ENCODE measurements around the gene MEGF11.

The MEGF11 gene

GRCh38 chr15:65908876-65909275, 344.7 kb downstream of the MEGF11 start:
- Histone ChIP-seq H2AFZ (no peak overlapping the region), H3K4me3 (ENCODE audit: low read depth, low read length) (no peak overlapping the region), H3K9me3 (ENCODE audit: control insufficient read depth, low read length) (no peaks in the 10 kb centered on the region), H3K4me2 (ENCODE audit: low read length) (no peak overlapping the region), H3K4me1 (no peaks in the 10 kb centered on the region), H3K27me3 (ENCODE audit: control insufficient read depth, insufficient read depth, low read length) (no peaks in the 10 kb centered on the region), H3K79me2 (no peaks in the 10 kb centered on the region), H3K27ac (no peak overlapping the region), H3K36me3 (ENCODE audit: control insufficient read depth, insufficient read depth, low read length) (no peaks in the 10 kb centered on the region), H3K9ac (no peak overlapping the region)
- TF ChIP-seq CTCF (IDR thresholded peaks at IDR 0.05) = no peak

- Histone ChIP-seq H3K4me1 (no peaks in the 10 kb centered on the region), H3K79me2 (no peaks in the 10 kb centered on the region), H2AFZ (no peak overlapping the region), H3K36me3 (ENCODE audit: control insufficient read depth, insufficient read depth, low read length) (no peaks in the 10 kb centered on the region), H3K9me3 (ENCODE audit: control insufficient read depth, low read length) (no peaks in the 10 kb centered on the region), H3K27me3 (ENCODE audit: control insufficient read depth, insufficient read depth, low read length) (no peaks in the 10 kb centered on the region), H3K4me2 (ENCODE audit: low read length) (no peak overlapping the region), H3K4me3 (ENCODE audit: low read depth, low read length) (no peak overlapping the region), H3K27ac (no peak overlapping the region), H3K9ac (no peak overlapping the region)
- no peak for TF ChIP-seq CTCF (IDR thresholded peaks at IDR 0.05)
Measured at GRCh38 chr15:65907661-65908060, 345.9 kb downstream of the MEGF11 start.

- H3K27me3 ChIP-seq (ENCODE audit: control insufficient read depth, insufficient read depth, low read length) = no peaks in the 10 kb centered on the region
- H3K27ac ChIP-seq = no peak overlapping the region
- no peaks in the 10 kb centered on the region for H3K4me1 ChIP-seq
- H3K9me3 ChIP-seq (ENCODE audit: control insufficient read depth, low read length) = no peaks in the 10 kb centered on the region
- H3K4me3 ChIP-seq (ENCODE audit: low read depth, low read length) = no peak overlapping the region
- TF ChIP-seq CTCF (IDR thresholded peaks at IDR 0.05) = no peak
- no peak overlapping the region for H3K4me2 ChIP-seq (ENCODE audit: low read length)
- no peak overlapping the region for H3K9ac ChIP-seq
- no peaks in the 10 kb centered on the region for H3K36me3 ChIP-seq (ENCODE audit: control insufficient read depth, insufficient read depth, low read length)
- no peak overlapping the region for H2AFZ ChIP-seq
- no peaks in the 10 kb centered on the region for H3K79me2 ChIP-seq
Measured at GRCh38 chr15:65906396-65906795, 347.2 kb downstream of the MEGF11 start.

GRCh38 chr15:65904301-65904700, 349.2 kb downstream of the MEGF11 start:
- H3K36me3 ChIP-seq (ENCODE audit: control insufficient read depth, insufficient read depth, low read length) = no peaks in the 10 kb centered on the region

More at GRCh38 chr15:65904301-65904700, 349.2 kb downstream of the MEGF11 start:
- H3K4me3 ChIP-seq (ENCODE audit: low read depth, low read length) = no peak overlapping the region
- no peaks in the 10 kb centered on the region for H3K9me3 ChIP-seq (ENCODE audit: control insufficient read depth, low read length)
- no peaks in the 10 kb centered on the region for H3K27me3 ChIP-seq (ENCODE audit: control insufficient read depth, insufficient read depth, low read length)
- no peak overlapping the region for H2AFZ ChIP-seq
- no peaks in the 10 kb centered on the region for H3K4me1 ChIP-seq
- H3K27ac ChIP-seq = no peak overlapping the region
- H3K9ac ChIP-seq = no peak overlapping the region
- no peak for TF ChIP-seq CTCF (IDR thresholded peaks at IDR 0.05)
- H3K79me2 ChIP-seq = no peaks in the 10 kb centered on the region
- H3K4me2 ChIP-seq (ENCODE audit: low read length) = no peak overlapping the region

Data from parathyroid adenoma (tissue), 2 donors.